Pancreas (tissue), 10 donors: ENCODE results near the gene DSC3. TPM values are rescaled to one million over a fixed set of nuclear protein-coding genes. Genes with fewer than 3 reads are reported as not detected.
"Not testable (repeated sequence)": the region's sequence is repeated elsewhere in the genome, so short reads cannot be mapped to it uniquely, and the experiment has no call there.

Experiments used
- ATAC-seq, 4 donors: fragments of 200-7000 bp; cut with Tn5 transposase; one replicate each; pipeline versions ENCODE4 v1.8.0 to v1.9.1; 2020; ENCODE audit warnings: mild to moderate bottlenecking in 4 of 4, moderate library complexity in 4 of 4
- DNase-seq, 6 donors: peaks; one replicate each; pipeline ENCODE4 v3.0.0-alpha.2; 2020
- FAIRE-seq: peaks from 2 replicates; lab custom pipeline; 2012; peaks lifted over from hg19 to GRCh38; lab: Jason Lieb, UNC
- H3K27ac ChIP-seq, 4 donors: fragments of 200-600 bp; sonication (generic); 1 replicate in 3 of 4; 2 replicates in 1 of 4; pipeline versions ENCODE4 v1.5.0 to v1.8.0; 2020
- H3K27me3 ChIP-seq, 4 donors: fragments of 200-600 bp; one replicate each; pipeline ENCODE4 v1.8.0; 2021
- H3K36me3 ChIP-seq, 3 donors: fragments of 200-600 bp; sonication (generic) in 1 of 3; one replicate each; pipeline versions ENCODE4 v1.5.0 to v1.8.0; 2020 to 2021
- H3K4me1 ChIP-seq, 3 donors: fragments of 200-600 bp; one replicate each; pipeline ENCODE4 v1.8.0; 2021
- H3K4me3 ChIP-seq, 4 donors: fragments of 200-600 bp; sonication (generic) in 2 of 4; one replicate each; pipeline versions ENCODE4 v1.5.0 to v1.8.0; 2020 to 2021
- H3K9me3 ChIP-seq, 4 donors: fragments of 200-600 bp; one replicate each; pipeline ENCODE4 v1.8.0; 2021
- CTCF ChIP-seq, 4 donors: fragments of 200-600 bp; sonication (generic) in 3 of 4; IDR thresholded peaks; one replicate each; pipeline versions ENCODE4 v1.5.0 to v1.8.0; 2021; ENCODE audit warnings: antibody characterized with exemption in 4 of 4
- WGBS, 2 donors: extraction: QIAGEN DNeasy Blood & Tissue Kit; methylation state at CpG; one replicate each; pipeline ENCODE4 v1.1.7; 2013; 5-methylcytosine and 5-hydroxymethylcytosine counted together
- intact Hi-C, 3 donors: fragments of 100-400 bp; cut with DNase I; formaldehyde crosslinking; loops; one replicate each; pipeline versions ENCODE4 v1.11.1 to v1.14.2; 2022
- polyA plus RNA-seq, 2 donors: library from polyadenylated mRNA; stranded (reverse); fragments of 200-250 nt; gene quantifications; one replicate each; pipeline ENCODE4 v1.2.3, GENCODE V29; 2013
- total RNA-seq, 6 donors: library from RNA; stranded (reverse); fragmentation: NEBNext Ultra II Directional in 4 of 6; extraction: Animal tissue kit (Norgen Biotek cat#: 25700) in 4 of 6; gene quantifications; one replicate each; pipeline versions ENCODE4 v1.2.1 to v1.2.4, GENCODE V29; 2021 to 2023
- donor health status: healthy with polysubstance abuse.
- donor health status: DM: no; HTN: no; CAD: no; lungs with moderate emphysema.
- donor health status: DM: no; HTN: no; CAD: no.
- donor health status: control.
- donor health status: control.
- donor health status: Bipolar disorder and iron deficiency.
- donor health status: DM: yes; HTN: yes; CAD: no.
- donor health status: DM: no; HTN: no; CAD: no.
- donor health status: DM: no; HTN: no; CAD: no.
- donor health status: DM: yes; HTN: yes; CAD: no.

Gene DSC3
- total and polyA plus RNA-seq, 8 donors = 0.04 to 0.12 (median 0.06) TPM; not detected in 1

GRCh38 chr18:30988440-30988839, 54.1 kb downstream of the DSC3 start:
- Histone ChIP-seq H3K4me3 (no peak overlapping the region), H3K9me3 (no peaks in the 10 kb centered on the region), H3K36me3 (no peaks in the 10 kb centered on the region), H3K4me1 (no peaks in the 10 kb centered on the region), H3K27ac (no peak overlapping the region), H3K27me3 (no peaks in the 10 kb centered on the region)
- DNase-seq (no peak), ATAC-seq (no peak), FAIRE-seq (no peak)
- intact Hi-C loops = no loop called here
- no peak for TF ChIP-seq CTCF (IDR thresholded peaks at IDR 0.05)
- 77 to 82% methylated on average over 4 of the region's 4 CpGs for WGBS, 2 donors

GRCh38 chr18:30987467-30988241, 54.9 kb downstream of the DSC3 start:
- Histone ChIP-seq H3K4me1 (no peaks in the 10 kb centered on the region), H3K36me3 (no peaks in the 10 kb centered on the region), H3K27me3 (no peaks in the 10 kb centered on the region), H3K9me3 (no peaks in the 10 kb centered on the region), H3K4me3 (no peak overlapping the region), H3K27ac (no peak overlapping the region)
- intact Hi-C loops = no loop called here
- DNase-seq = peak in 1 of 6 donors; percentile 4
- no peak for TF ChIP-seq CTCF (IDR thresholded peaks at IDR 0.05)
- FAIRE-seq = no peak
- 18 to 29% methylated on average over 4 of the region's 4 CpGs for WGBS, 2 donors
- ATAC-seq = peak; percentile 35 to 78 (median 63)

- DNase-seq (no peak), FAIRE-seq (no peak), ATAC-seq (no peak)
- no peaks in the 10 kb centered on the region for H3K4me1 ChIP-seq
- no peaks in the 10 kb centered on the region for H3K27me3 ChIP-seq
- intact Hi-C loops = no loop called here
- 86 to 91% methylated on average over 12 of the region's 12 CpGs for WGBS, 2 donors
- no peaks in the 10 kb centered on the region for H3K36me3 ChIP-seq
- no peak overlapping the region for H3K27ac ChIP-seq
- H3K4me3 ChIP-seq = no peak overlapping the region
- H3K9me3 ChIP-seq = no peaks in the 10 kb centered on the region
- TF ChIP-seq CTCF (IDR thresholded peaks at IDR 0.05) = no peak
Observed at GRCh38 chr18:30985753-30986152, 56.8 kb downstream of the DSC3 start.

GRCh38 chr18:30982285-30982992, 60.1 kb downstream of the DSC3 start:
- no peak for ATAC-seq

GRCh38 chr18:30978091-30978490, 64.5 kb downstream of the DSC3 start:
- DNase-seq, H3K9me3 ChIP-seq, H3K4me1 ChIP-seq, H3K27me3 ChIP-seq, H3K4me3 ChIP-seq, ATAC-seq, FAIRE-seq, intact Hi-C loops, H3K36me3 ChIP-seq, H3K27ac ChIP-seq: not testable (repeated sequence)
- WGBS, 2 donors = 72 to 77% methylated on average over 4 of the region's 4 CpGs

More at GRCh38 chr18:30982285-30982992, 60.1 kb downstream of the DSC3 start:
- Histone ChIP-seq H3K27me3 (no peaks in the 10 kb centered on the region), H3K27ac (no peak overlapping the region), H3K4me1 (no peaks in the 10 kb centered on the region), H3K4me3 (no peak overlapping the region), H3K9me3 (no peaks in the 10 kb centered on the region), H3K36me3 (no peaks in the 10 kb centered on the region)
- DNase-seq (no peak), FAIRE-seq (no peak)
- intact Hi-C loops = no loop called here
- WGBS, 2 donors = 74 to 87% methylated on average over 11 of the region's 11 CpGs
- no peak for TF ChIP-seq CTCF (IDR thresholded peaks at IDR 0.05)
